ENCODE results near the gene ASTL. TPM values are rescaled to one million over a fixed set of nuclear protein-coding genes. Genes with fewer than 3 reads are reported as not detected.

The ASTL gene
- total RNA-seq, 1 donor from 2014 or later, result not detected

DNA sequence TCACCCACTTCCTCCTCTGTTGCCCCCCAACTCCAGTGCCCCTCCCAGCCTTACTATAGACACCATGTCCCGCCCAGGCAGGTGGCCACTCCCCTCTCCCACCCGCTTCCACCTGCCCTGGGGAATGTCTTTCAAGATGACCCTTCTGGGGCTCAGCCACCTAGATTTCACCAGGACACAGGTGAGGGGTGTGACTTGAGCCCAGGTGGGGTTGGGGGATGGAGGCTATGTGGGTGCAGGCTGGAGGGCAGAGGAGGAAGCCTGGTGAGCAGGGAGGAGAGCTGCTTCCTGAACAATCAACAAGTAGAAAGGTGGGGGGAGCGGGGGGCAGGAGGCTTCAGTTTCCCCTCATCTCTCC lies 30.6 kb downstream of the ASTL start:
- H3K4me3 Mint-ChIP-seq (ENCODE audit: unreplicated experiment), result no peak overlapping the region
- peaks cover 10% of the 10 kb centered on the region for H3K9me3 Mint-ChIP-seq (ENCODE audit: low read depth)
- H3K4me1 Mint-ChIP-seq (ENCODE audit: low read depth), result peaks cover 12% of the 10 kb centered on the region
- H3K36me3 Mint-ChIP-seq (ENCODE audit: low read depth), result peaks cover 5% of the 10 kb centered on the region
- H3K27ac Mint-ChIP-seq (ENCODE audit: unreplicated experiment), result no peak overlapping the region
- peak; percentile 63 for DNase-seq (ENCODE audit: low spot score)
- TF ChIP-seq, protein P1, sequence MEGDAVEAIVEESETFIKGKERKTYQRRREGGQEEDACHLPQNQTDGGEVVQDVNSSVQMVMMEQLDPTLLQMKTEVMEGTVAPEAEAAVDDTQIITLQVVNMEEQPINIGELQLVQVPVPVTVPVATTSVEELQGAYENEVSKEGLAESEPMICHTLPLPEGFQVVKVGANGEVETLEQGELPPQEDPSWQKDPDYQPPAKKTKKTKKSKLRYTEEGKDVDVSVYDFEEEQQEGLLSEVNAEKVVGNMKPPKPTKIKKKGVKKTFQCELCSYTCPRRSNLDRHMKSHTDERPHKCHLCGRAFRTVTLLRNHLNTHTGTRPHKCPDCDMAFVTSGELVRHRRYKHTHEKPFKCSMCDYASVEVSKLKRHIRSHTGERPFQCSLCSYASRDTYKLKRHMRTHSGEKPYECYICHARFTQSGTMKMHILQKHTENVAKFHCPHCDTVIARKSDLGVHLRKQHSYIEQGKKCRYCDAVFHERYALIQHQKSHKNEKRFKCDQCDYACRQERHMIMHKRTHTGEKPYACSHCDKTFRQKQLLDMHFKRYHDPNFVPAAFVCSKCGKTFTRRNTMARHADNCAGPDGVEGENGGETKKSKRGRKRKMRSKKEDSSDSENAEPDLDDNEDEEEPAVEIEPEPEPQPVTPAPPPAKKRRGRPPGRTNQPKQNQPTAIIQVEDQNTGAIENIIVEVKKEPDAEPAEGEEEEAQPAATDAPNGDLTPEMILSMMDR (IDR thresholded peaks at IDR 0.05), result no peak
- H3K27me3 Mint-ChIP-seq (ENCODE audit: low read depth), result no peaks in the 10 kb centered on the region

DNA sequence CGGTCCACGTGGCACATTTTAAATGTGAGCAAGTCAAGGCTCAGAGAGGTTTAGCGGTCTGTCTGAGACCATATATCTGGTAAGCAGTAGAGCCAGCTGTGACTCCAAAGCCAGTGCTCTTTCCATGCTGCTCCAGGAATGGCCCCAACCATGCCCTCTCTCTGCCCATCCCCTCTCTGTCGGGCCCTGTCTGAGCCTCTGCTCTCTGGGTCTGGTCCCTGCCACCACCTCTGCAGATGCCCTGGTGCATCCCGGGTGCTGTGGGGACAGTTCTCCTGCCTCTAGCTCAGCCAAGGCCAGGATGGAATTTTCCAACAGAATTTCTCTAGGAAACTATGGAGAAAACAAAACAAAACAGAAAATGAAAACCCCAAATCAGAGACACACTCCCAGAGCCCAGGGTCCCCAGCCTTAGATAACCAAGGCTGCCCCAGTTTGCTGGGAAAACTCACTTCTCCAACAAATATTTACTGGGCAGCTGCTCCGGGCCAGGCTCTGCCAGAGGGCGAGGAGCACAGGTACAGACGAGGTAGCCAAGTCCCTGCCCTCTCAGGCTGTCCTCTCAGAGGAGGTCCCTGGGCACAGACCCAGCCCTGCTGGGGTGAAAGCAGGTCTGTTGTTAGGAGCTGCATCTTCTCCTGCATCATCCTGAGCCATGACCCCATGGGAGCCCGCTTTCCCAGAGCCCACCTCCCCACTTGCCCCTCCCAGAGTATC lies 31.2 kb downstream of the ASTL start:
- H3K27ac Mint-ChIP-seq (ENCODE audit: unreplicated experiment), result no peak overlapping the region
- peak; percentile 78 for DNase-seq (ENCODE audit: low spot score)

DNA sequence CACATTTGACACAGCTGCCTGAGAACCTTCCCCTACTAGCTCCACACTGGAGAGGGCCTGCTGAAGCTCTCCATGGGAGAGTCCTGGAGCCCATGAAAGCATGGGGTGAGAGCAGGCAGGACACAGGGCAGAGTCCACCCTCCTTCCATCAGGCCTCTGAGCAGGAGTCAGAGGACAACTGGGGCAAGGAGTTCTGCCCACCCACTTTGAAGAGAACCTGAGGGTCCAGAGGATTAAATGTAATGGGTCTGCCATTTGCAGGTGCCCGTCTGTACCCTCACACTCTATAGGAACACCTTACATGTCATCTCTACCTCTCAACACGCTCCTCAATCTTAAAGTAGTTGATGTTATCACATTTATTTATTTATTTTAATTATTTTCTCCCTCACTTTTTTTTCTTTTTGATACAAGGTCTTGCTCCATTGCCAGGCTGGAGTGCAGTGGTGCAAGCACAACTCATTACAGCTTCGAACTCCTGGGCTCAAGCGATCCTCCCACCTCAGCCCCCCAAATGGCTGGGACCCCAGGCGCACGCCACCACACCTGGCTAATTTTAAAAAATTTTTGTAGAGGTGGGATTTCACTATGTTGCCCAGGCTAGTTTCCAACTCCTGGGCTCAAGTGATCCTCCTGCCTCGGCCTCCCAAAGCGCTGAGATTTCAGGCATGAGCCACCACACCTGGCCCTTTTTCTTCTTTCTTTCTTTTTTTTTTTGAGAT lies 32.1 kb downstream of the ASTL start:
- H3K4me3 Mint-ChIP-seq (ENCODE audit: unreplicated experiment), result no peak overlapping the region
- H3K27ac Mint-ChIP-seq (ENCODE audit: unreplicated experiment), result no peak overlapping the region
- no peaks in the 10 kb centered on the region for H3K27me3 Mint-ChIP-seq (ENCODE audit: low read depth)
- no peak for DNase-seq (ENCODE audit: low spot score)
- peaks cover 5% of the 10 kb centered on the region for H3K36me3 Mint-ChIP-seq (ENCODE audit: low read depth)
- TF ChIP-seq, protein P1 (IDR thresholded peaks at IDR 0.05), result no peak
- H3K9me3 Mint-ChIP-seq (ENCODE audit: low read depth), result peaks cover 10% of the 10 kb centered on the region
- peaks cover 12% of the 10 kb centered on the region for H3K4me1 Mint-ChIP-seq (ENCODE audit: low read depth)

More for the DNA sequence above, 31.2 kb downstream of the ASTL start:
- H3K4me3 Mint-ChIP-seq (ENCODE audit: unreplicated experiment), result no peak overlapping the region
- H3K27me3 Mint-ChIP-seq (ENCODE audit: low read depth), result no peaks in the 10 kb centered on the region
- H3K36me3 Mint-ChIP-seq (ENCODE audit: low read depth), result peaks cover 5% of the 10 kb centered on the region
- TF ChIP-seq, protein P1 (IDR thresholded peaks at IDR 0.05), result no peak
- H3K4me1 Mint-ChIP-seq (ENCODE audit: low read depth), result peaks cover 12% of the 10 kb centered on the region
- H3K9me3 Mint-ChIP-seq (ENCODE audit: low read depth), result peaks cover 10% of the 10 kb centered on the region

DNA sequence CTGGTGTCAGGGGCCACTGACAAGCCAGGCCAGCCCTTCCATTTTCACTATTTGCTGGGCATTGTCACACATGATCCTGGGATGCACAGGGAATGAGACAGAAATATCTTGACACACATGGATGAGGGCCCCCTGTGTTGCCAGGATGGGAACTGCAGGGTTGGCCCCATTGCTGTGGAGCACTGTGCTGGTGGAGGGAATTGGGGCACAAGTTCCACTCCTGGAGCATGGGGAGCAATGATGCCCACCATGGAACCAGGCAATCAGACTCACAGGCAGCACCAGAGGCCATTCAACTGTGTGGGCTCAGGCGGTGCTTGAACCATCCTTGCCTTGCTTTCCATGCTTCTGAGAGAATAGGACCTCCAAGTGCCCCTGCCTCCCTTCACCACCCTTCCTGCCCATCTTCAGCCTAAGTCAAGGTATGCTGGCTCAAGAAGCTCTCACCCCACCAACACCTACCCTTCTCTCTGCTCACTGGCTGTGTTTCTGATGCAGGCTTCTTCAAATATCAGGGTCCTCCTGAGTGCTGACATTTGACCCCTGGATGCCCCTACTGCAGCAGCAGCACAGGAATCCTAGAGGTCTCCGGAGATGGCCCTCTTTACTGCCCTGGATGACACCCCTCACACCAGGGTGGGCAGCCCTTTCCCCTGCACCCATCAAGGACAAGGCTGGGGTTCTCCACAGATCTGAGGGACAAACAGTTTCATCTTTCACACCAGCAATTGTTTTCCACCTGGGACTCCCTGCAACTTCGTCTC lies 33.0 kb downstream of the ASTL start:
- H3K27ac Mint-ChIP-seq (ENCODE audit: unreplicated experiment), result no peak overlapping the region
- TF ChIP-seq, protein P1 (IDR thresholded peaks at IDR 0.05), result no peak
- DNase-seq (ENCODE audit: low spot score), result no peak
- H3K4me1 Mint-ChIP-seq (ENCODE audit: low read depth), result peaks cover 12% of the 10 kb centered on the region
- peaks cover 10% of the 10 kb centered on the region for H3K9me3 Mint-ChIP-seq (ENCODE audit: low read depth)
- peaks cover 5% of the 10 kb centered on the region for H3K36me3 Mint-ChIP-seq (ENCODE audit: low read depth)
- no peaks in the 10 kb centered on the region for H3K27me3 Mint-ChIP-seq (ENCODE audit: low read depth)
- H3K4me3 Mint-ChIP-seq (ENCODE audit: unreplicated experiment), result no peak overlapping the region

DNA sequence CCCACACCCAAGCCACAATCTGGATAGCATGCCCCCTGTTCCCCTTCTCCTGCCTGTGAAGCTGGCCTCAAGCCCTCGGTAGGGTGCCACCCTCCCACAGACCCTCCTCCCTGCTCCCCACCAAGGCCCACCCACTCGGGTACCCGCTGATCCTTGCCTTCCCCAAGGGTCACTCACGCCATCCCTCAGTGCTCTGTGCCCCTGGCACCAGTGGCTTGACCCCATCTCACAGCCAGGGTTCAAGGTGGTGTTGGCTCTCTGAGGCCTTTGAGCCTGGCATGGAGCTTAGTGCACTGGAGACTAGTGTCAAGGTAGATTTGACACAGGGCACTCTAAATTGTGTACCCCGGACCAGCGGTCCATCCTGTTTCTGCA lies 33.8 kb downstream of the ASTL start:
- no peak overlapping the region for H3K4me3 Mint-ChIP-seq (ENCODE audit: unreplicated experiment)
- TF ChIP-seq, protein P1 (IDR thresholded peaks at IDR 0.05), result no peak
- H3K27ac Mint-ChIP-seq (ENCODE audit: unreplicated experiment), result no peak overlapping the region
- H3K36me3 Mint-ChIP-seq (ENCODE audit: low read depth), result peaks cover 5% of the 10 kb centered on the region
- H3K27me3 Mint-ChIP-seq (ENCODE audit: low read depth), result no peaks in the 10 kb centered on the region
- peak; percentile 90 for DNase-seq (ENCODE audit: low spot score)
- peaks cover 12% of the 10 kb centered on the region for H3K4me1 Mint-ChIP-seq (ENCODE audit: low read depth)
- peaks cover 10% of the 10 kb centered on the region for H3K9me3 Mint-ChIP-seq (ENCODE audit: low read depth)

Data from chondrocyte (in vitro differentiated cells).